CD14-positive monocyte (primary cell): ENCODE data around the gene ANKEF1. TPM values are rescaled to one million over a fixed set of nuclear protein-coding genes. Genes with fewer than 3 reads are reported as not detected.

ENCODE experiments used
- DNase-seq, 3 donors: peaks; one replicate each; pipeline ENCODE4 v3.0.0-alpha.2; 2011 to 2022
- H2AFZ ChIP-seq: 2 replicates; pipeline ENCODE4 v1.6.0; 2012; ENCODE audit warnings: mild to moderate bottlenecking, low read depth, low read length, inconsistent platforms; ENCODE audit not compliant: insufficient read depth, poor library complexity, severe bottlenecking
- H3K27ac ChIP-seq, 2 donors: 1 replicate in 1 of 2; 2 replicates in 1 of 2; pipeline ENCODE4 v1.5.1; 2012 to 2013; ENCODE audit warnings: low read length in 2 of 2, control low read depth in 1 of 2, inconsistent platforms in 1 of 2, low read depth in 1 of 2, mild to moderate bottlenecking in 1 of 2
- H3K27me3 ChIP-seq, 2 donors: one replicate each; pipeline versions ENCODE4 v1.6.0 to v1.6.1; 2011 to 2013; ENCODE audit warnings: low read length in 2 of 2; ENCODE audit not compliant: control insufficient read depth in 2 of 2, insufficient read depth in 2 of 2
- H3K36me3 ChIP-seq, 2 donors: replicated peaks in 1 of 2; 1 replicate in 1 of 2; 2 replicates in 1 of 2; pipeline versions ENCODE4 v1.5.1 to v1.6.1; 2012 to 2013; ENCODE audit warnings: low read length in 2 of 2, control low read depth in 1 of 2, inconsistent platforms in 1 of 2, mild to moderate bottlenecking in 1 of 2; ENCODE audit not compliant: insufficient read depth in 2 of 2, control insufficient read depth in 1 of 2
- H3K4me1 ChIP-seq, 2 donors: 1 replicate in 1 of 2; 2 replicates in 1 of 2; pipeline versions ENCODE4 v1.5.1 to v1.6.1; 2012 to 2013; ENCODE audit warnings: low read length in 2 of 2, control low read depth in 1 of 2, inconsistent platforms in 1 of 2, mild to moderate bottlenecking in 1 of 2, moderate library complexity in 1 of 2; ENCODE audit not compliant: insufficient read depth in 2 of 2, control insufficient read depth in 1 of 2
- H3K4me2 ChIP-seq: replicated peaks from 2 replicates; pipeline ENCODE3; 2012; ENCODE audit warnings: low read length, moderate library complexity, mild to moderate bottlenecking; ENCODE audit not compliant: poor library complexity, severe bottlenecking; ENCODE audit errors: extremely low read depth
- H3K4me3 ChIP-seq, 3 experiments: fragments of 200-600 bp in 1 of 3; sonication (generic) in 1 of 3; replicated peaks in 1 of 3; 1 replicate in 2 of 3; 2 replicates in 1 of 3; pipeline ENCODE4 v1.5.1; 2011 to 2013; ENCODE audit warnings: low read length in 3 of 3, mild to moderate bottlenecking in 3 of 3, control low read depth in 2 of 3, low read depth in 2 of 3, inconsistent platforms in 1 of 3, moderate library complexity in 1 of 3
- H3K79me2 ChIP-seq: 2 replicates; pipeline ENCODE4 v1.6.0; 2012; ENCODE audit warnings: mild to moderate bottlenecking, control low read depth, inconsistent platforms, low read length, moderate library complexity; ENCODE audit not compliant: insufficient read depth
- H3K9ac ChIP-seq: 2 replicates; pipeline ENCODE4 v1.6.0; 2017; ENCODE audit warnings: low read length, mild to moderate bottlenecking; ENCODE audit not compliant: insufficient read depth, poor library complexity, severe bottlenecking
- H3K9me3 ChIP-seq, 2 donors: replicated peaks in 1 of 2; 1 replicate in 1 of 2; 2 replicates in 1 of 2; pipeline versions ENCODE4 v1.5.1 to v1.6.1; 2012 to 2013; ENCODE audit warnings: low read length in 2 of 2, control low read depth in 1 of 2; ENCODE audit not compliant: control insufficient read depth in 1 of 2, insufficient read depth in 1 of 2
- H4K20me1 ChIP-seq: 2 replicates; pipeline ENCODE4 v1.6.0; 2012; ENCODE audit warnings: mild to moderate bottlenecking, low read length, control low read depth, moderate library complexity; ENCODE audit not compliant: insufficient read depth
- H3K27ac Mint-ChIP-seq, 7 donors: one replicate each; pipeline ENCODE4 v1.8.0; 2020; ENCODE audit warnings: mild to moderate bottlenecking in 7 of 7, mixed read lengths in 7 of 7, moderate library complexity in 6 of 7, inconsistent platforms in 2 of 7
- H3K27me3 Mint-ChIP-seq, 3 donors: one replicate each; pipeline ENCODE4 v1.8.0; 2021 to 2022; ENCODE audit warnings: low read depth in 3 of 3, mild to moderate bottlenecking in 3 of 3, mixed read lengths in 3 of 3, moderate library complexity in 3 of 3, inconsistent platforms in 1 of 3
- H3K36me3 Mint-ChIP-seq, 2 donors: one replicate each; pipeline ENCODE4 v1.8.0; 2020; ENCODE audit warnings: mixed read lengths in 2 of 2, inconsistent platforms in 1 of 2, mild to moderate bottlenecking in 1 of 2
- H3K4me1 Mint-ChIP-seq: one replicate; pipeline ENCODE4 v1.8.0; 2020; ENCODE audit warnings: mild to moderate bottlenecking, mixed read lengths
- H3K4me3 Mint-ChIP-seq, 2 donors: one replicate each; pipeline ENCODE4 v1.8.0; 2020; ENCODE audit warnings: mild to moderate bottlenecking in 2 of 2, mixed read lengths in 2 of 2, moderate library complexity in 1 of 2
- H3K9me3 Mint-ChIP-seq, 7 donors: one replicate each; pipeline ENCODE4 v1.8.0; 2020 to 2022; ENCODE audit warnings: mixed read lengths in 7 of 7, mild to moderate bottlenecking in 6 of 7, moderate library complexity in 6 of 7, inconsistent platforms in 2 of 7
- CTCF ChIP-seq: fragments of 200-600 bp; IDR thresholded peaks from one replicate; pipeline ENCODE4 v1.8.0; 2022; ENCODE audit warnings: antibody characterized with exemption, mild to moderate bottlenecking
- WGBS: methylation state at CpG from one replicate; pipeline ENCODE4 v1.1.5; 2013; ENCODE audit warnings: missing lambda C conversion rate; ENCODE audit not compliant: insufficient coverage; 5-methylcytosine and 5-hydroxymethylcytosine counted together
- intact Hi-C, 2 donors: fragments of 100-400 bp; cut with micrococcal nuclease; formaldehyde crosslinking; loops; one replicate each; pipeline versions ENCODE4 v1.15.0 to v1.15.1; 2023
- polyA plus RNA-seq, 3 donors: library from polyadenylated mRNA; depleted of rRNA in 1 of 3; unstranded in 2 of 3; stranded (reverse) in 1 of 3; fragments of 300-500 nt in 2 of 3; fragments of >200 nt in 1 of 3; fragmentation: Illumina TruSeq in 2 of 3; gene quantifications; 1 replicate in 2 of 3; 2 replicates in 1 of 3; pipeline ENCODE4 v1.2.3, GENCODE V29; 2012 to 2021

Gene ANKEF1
- polyA plus RNA-seq, 3 donors: 0.03 to 0.15 (median 0.10) TPM

GRCh38 chr20:10075606-10076005 lies 40.8 kb downstream of the ANKEF1 start:
- peaks cover 0 to 4% (median 3%) of the 10 kb centered on the region in 7 donors for H3K9me3 Mint-ChIP-seq

GRCh38 chr20:10076126-10077080 lies 41.6 kb downstream of the ANKEF1 start:
- H3K4me1 ChIP-seq: no peaks in the 10 kb centered on the region
- TF ChIP-seq CTCF: no peak
- no peaks in the 10 kb centered on the region for H4K20me1 ChIP-seq
- H2AFZ ChIP-seq: no peak overlapping the region
- H3K4me1 Mint-ChIP-seq: no peaks in the 10 kb centered on the region
- H3K27me3 ChIP-seq: no peaks in the 10 kb centered on the region
- H3K4me3 ChIP-seq: no peak overlapping the region
- H3K9me3 Mint-ChIP-seq: peaks cover 0 to 4% (median 2%) of the 10 kb centered on the region in 7 donors
- H3K27me3 Mint-ChIP-seq: peaks cover 0 to 2% (median 1%) of the 10 kb centered on the region in 3 donors
- DNase-seq: no peak
- no peak overlapping the region for H3K27ac ChIP-seq
- H3K4me3 Mint-ChIP-seq: peak overlapping the region in 1 of 2 donors; percentile 22
- no peaks in the 10 kb centered on the region for H3K79me2 ChIP-seq
- 83% methylated on average over 2 of the region's 5 CpGs for WGBS
- H3K9ac ChIP-seq: no peak overlapping the region
- intact Hi-C loops: no loop called here
- no peak overlapping the region for H3K4me2 ChIP-seq
- H3K36me3 ChIP-seq: no peaks in the 10 kb centered on the region
- H3K9me3 ChIP-seq: no peaks in the 10 kb centered on the region
- no peak overlapping the region for H3K27ac Mint-ChIP-seq
- no peaks in the 10 kb centered on the region for H3K36me3 Mint-ChIP-seq

More at GRCh38 chr20:10075606-10076005, 40.8 kb downstream of the ANKEF1 start:
- Histone ChIP-seq H4K20me1 (no peaks in the 10 kb centered on the region), H3K9ac (no peak overlapping the region), H3K27me3 (no peaks in the 10 kb centered on the region), H3K27ac (no peak overlapping the region), H3K4me1 (no peaks in the 10 kb centered on the region), H2AFZ (no peak overlapping the region), H3K79me2 (no peaks in the 10 kb centered on the region), H3K36me3 (no peaks in the 10 kb centered on the region), H3K4me3 (no peak overlapping the region), H3K4me2 (no peak overlapping the region), H3K9me3 (no peaks in the 10 kb centered on the region)
- Mint-ChIP-seq H3K4me3 (peak overlapping the region in 1 of 2 donors; percentile 22), H3K27ac (peak overlapping the region in 1 of 7 donors; percentile 54), H3K4me1 (no peaks in the 10 kb centered on the region), H3K27me3 (peaks cover 0 to 2% (median 1%) of the 10 kb centered on the region in 3 donors), H3K36me3 (no peaks in the 10 kb centered on the region)
- WGBS: no CpG with 5 or more reads among the region's 2 CpGs
- intact Hi-C loops: no loop called here
- no peak for TF ChIP-seq CTCF
- DNase-seq: no peak
